ENCODE results near the gene ZNF311.

DNA sequence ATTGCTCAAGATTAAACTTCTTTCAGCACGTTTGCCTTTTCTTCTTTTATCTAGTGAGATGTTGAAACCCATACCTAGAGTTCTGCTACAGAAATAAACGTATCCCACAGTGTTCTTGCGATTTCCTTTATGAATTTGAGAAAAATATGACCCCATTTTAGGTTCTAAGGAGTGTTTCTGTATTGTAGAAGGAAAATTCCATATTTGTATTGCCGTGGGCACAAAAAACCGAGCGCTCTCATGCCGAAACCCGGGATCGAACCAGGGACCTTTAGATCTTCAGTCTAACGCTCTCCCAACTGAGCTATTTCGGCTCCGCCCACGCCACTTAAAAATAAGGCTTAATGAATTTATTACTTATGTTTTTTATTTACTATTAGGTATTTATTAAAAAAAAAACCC lies 23.7 kb downstream of the ZNF311 start:
- TF ChIP-seq CTCF (conservative IDR thresholded peaks at IDR 0.05; ENCODE audit: low read length) = peak; percentile 8; the same call in 1 of the 2 replicates
- no peak for TF ChIP-seq EZH2phosphoT487 (IDR thresholded peaks at IDR 0.05; ENCODE audit: borderline replicate concordance)
